GM18870 (cell line): ENCODE data around the gene BZW2.

Experiments
- ATAC-seq: cut with Tn5 transposase; IDR thresholded peaks from one replicate; pipeline ENCODE4 v1.9.1; 2021; ENCODE audit warnings: moderate library complexity; ENCODE audit not compliant: unreplicated experiment

BZW2 gene

DNA sequence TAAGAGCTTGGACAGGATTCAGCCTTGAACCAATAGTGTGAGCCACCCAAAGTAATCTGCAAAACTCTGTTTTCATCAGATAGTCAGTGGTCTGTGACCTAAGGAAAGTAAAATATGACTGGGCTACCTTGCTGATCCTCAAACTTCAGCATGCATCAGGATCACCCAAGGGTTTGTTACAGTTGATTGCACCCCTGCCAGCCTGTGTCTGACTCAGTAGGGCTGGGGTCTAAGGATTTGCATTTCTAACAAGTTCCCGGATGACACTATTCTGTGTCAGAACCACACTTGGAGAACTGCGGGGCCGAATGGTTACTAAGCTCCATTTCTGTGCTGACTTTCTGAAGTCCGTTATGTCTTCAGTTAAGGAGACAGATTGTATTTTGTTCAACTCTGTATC, 66.9 kb downstream of the BZW2 start:
- ATAC-seq: no peak

DNA sequence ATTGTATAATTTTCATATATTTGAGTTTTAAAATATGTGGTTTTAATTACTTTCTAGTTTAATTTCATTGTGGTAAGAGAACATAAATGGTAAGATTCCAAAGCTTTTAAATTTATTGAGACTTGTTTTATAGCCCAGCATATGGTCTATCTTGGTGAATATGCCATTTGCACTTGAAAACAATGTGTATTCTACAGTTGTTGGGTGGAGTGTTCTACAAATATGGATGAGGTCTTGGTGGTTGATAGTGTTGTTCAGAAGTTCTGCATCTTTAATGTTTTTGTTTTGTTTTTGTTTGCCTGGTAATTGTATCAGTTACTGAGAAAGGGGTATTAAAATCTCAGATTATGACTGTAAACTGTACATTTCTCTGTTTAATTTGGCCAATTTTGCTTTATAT, 69.9 kb downstream of the BZW2 start:
- ATAC-seq: no peak

- no peak for ATAC-seq
Measured at GRCh38 chr7:16718111-16718656, 72.2 kb downstream of the BZW2 start.

DNA sequence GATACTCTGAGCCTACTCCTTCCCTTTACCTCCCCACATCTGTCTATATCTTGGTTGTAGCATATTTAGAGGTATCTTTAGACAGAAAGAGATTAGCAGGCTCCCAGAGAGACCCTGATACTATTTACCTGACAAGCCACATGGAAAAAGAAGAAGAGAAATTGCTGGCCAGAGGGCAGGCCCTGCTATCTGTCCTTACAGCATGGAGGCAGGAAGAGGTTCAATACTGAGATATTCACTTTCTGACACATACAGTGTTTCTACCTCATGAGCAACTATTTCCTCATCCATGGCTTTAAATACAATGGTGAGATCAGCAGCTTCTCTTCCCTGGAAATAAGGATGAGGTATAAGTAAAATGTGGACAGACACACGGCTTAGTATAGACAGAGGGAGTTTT, 73.7 kb downstream of the BZW2 start:
- ATAC-seq: no peak

DNA sequence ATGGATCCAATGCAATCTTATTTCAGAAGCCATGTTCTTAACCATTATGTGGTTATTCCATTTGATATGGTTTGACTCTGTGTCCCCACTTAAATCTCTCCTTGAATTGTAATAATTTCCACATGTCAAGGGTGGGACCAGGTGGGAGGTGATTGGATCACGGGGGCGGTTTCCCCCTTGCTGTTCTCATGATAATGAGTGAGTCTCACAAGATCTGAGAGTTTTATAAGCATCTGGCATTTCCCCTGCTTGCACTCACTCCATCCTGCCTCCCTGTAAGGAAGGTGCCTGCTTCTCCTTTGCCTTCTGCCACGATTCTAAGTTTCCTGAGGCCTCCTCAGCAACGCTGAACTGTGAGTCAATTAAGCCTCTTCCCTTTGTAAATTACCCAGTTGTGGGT, 75.6 kb downstream of the BZW2 start:
- ATAC-seq: no peak

GRCh38 chr7:16724344-16724743, 78.4 kb downstream of the BZW2 start:
- ATAC-seq: no peak

DNA sequence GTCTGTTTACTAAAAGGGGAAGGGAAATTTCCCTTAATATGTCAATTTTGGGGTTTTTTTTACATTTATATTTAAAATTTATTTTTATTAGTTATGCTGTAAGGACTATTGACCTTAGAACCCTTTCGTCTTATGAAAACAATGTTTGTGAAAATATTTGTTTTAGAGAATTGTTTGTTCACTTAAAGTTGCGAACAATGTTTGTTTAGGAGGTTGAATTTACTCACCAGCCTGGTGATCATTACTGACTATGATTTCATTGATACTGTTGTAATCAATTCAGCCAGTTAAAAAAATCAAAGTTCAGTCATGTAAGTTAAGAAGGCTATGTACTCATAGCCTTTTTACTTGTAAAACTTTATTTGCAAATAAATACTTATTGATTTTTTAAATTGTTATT, 80.2 kb downstream of the BZW2 start:
- no peak for ATAC-seq

DNA sequence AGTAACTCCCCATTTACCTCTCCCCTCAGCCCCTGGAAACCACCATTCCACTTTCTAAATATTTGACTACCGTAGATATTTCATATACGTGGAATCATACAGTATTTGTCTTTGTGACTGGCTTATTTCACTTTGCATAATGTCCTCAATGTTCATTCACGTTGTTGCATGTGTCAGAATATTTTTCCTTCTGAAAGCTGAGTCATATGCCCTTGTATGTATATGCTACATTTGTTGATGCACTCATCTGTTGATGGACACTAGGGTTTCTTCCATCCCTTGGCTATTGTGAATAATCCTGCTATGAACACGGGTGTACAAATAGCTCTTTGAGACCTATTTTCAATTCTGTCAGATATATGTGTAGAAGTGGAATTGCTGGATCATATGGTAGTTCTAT, 81.8 kb downstream of the BZW2 start:
- ATAC-seq: no peak

DNA sequence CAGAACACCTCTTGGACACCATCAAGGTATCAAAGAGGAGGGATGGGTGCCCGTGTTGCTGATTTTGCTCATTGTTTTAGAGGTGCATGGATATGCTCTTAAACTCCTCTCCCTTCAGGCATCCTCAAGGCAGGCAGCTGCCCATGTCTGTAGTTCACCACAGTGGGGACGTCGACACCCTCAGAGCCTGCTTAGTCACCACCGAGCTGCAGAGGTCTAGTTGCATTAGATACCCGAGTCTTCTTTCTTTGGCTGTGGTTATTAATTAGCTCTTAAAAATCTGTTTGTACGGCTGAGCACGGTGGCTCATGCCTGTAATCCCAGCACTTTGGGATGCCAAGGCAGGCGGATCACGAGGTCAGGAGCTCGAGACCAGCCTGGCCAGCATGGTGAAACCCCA, 82.8 kb downstream of the BZW2 start:
- ATAC-seq: no peak

GRCh38 chr7:16729541-16729940, 83.6 kb downstream of the BZW2 start:
- no peak for ATAC-seq

GRCh38 chr7:16730937-16731336, 85.0 kb downstream of the BZW2 start:
- no peak for ATAC-seq

DNA sequence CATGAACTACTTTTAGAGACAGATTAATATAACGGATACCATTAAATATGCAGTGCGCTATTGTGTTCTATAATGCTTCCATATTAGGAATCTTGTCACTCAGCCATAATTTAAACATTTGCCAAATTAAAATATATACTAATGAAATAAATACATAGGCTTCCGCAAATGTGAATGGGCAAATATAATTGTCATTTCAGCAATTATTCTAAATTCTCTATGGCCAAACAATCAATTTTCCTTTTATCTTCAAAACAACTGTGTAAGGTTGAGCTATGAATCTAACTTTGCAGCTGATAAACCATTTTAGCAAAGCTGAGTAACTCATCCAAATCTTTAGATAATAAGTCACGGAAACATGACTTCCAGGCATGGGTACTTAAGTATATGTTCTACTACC, 86.8 kb downstream of the BZW2 start:
- ATAC-seq: no peak

- ATAC-seq: no peak
Measured at GRCh38 chr7:16734148-16734726, 88.3 kb downstream of the BZW2 start.

DNA sequence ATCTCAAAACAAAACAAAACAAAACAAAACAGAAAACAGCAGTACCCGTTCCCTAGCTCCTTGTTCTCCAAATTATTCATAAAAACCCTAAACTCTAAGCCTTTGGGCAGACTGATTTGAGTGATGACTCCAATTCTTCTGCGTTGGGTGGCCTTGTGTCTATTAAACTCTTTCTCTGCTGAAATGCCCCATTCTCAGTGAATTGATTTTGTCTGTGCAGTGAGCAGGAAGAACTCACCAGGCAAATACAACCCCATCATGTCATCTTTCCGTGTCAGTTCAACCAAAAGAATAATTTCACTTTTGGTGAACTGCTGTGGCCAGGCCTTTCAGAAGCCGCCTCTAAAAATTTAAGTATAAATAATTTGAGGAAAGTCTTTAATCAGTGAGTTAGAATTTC, 89.0 kb downstream of the BZW2 start:
- no peak for ATAC-seq

DNA sequence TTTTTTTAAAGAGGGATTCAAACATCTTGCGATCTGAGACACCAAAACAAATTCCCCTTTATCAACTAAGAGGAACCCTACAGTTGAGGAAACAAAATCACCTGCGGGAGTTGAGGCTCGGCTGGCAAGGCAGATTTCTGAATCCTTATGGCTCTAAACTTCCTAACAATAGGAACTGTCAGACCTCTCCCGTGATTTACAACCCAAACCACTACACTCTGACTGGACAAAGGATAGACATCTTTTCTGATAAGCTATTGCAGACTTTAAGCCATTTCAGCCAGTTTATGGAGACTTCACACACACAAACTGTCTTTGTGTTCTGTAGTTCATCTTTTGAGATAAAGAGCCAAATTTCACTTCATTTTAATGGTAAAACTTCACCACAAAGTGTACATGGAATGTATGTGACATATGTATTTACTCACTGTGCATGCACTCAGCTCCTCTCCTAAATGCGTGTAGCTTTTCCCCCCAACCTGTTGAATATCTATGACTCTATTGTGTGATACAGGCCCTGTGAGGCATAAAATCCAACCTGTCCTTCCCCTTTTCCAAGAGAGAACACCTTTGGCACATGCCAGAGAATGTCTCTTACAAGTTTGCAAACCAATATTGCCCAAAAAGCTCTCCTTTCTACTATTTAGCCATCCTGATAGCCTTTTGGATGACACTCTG, 92.2 kb downstream of the BZW2 start:
- no peak for ATAC-seq

- no peak for ATAC-seq
Measured at GRCh38 chr7:16739863-16740622, 94.1 kb downstream of the BZW2 start.

GRCh38 chr7:16740623-16740953, 94.6 kb downstream of the BZW2 start:
- no peak for ATAC-seq

- no peak for ATAC-seq
Measured at GRCh38 chr7:16740996-16741395, 95.0 kb downstream of the BZW2 start.

- ATAC-seq: no peak
Measured at GRCh38 chr7:16741676-16742075, 95.7 kb downstream of the BZW2 start.

DNA sequence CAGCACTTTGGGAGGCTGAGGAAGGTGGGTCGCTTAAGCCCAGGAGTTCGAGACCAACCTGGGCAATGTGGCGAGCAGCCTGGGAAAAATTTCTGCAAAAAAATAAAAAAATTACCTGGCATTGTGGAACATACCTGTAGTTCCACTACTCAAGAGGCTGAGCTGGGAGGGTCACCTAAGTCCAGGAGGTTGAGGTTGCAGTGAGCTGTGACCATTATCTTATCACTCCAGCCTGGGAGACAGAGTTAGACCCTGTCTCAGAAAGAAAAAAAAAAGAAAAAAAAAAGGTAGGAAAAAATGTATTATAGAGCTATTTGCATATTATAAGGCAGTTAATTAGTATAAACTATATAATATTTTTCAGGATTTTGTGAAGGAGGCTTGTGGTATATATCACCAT, 96.6 kb downstream of the BZW2 start:
- ATAC-seq: no peak

- ATAC-seq: no peak
Measured at GRCh38 chr7:16743236-16743635, 97.3 kb downstream of the BZW2 start.

- no peak for ATAC-seq
Measured at GRCh38 chr7:16744518-16745250, 98.7 kb downstream of the BZW2 start.
